K562 (cell line): ENCODE data around the gene BSCL2.

ENCODE experiments used
- CBX1 ChIP-seq: sonication (generic); IDR thresholded peaks from 2 replicates; pipeline ENCODE4 v1.6.1; 2016; ENCODE audit warnings: antibody characterized with exemption, low read depth, mild to moderate bottlenecking
- CBX2 ChIP-seq: fragments of 200-600 bp; sonication (generic); IDR thresholded peaks from one replicate; pipeline ENCODE4 v1.6.1; 2012; ENCODE audit warnings: mild to moderate bottlenecking, low read length, inconsistent platforms; ENCODE audit not compliant: insufficient read depth, poor library complexity, severe bottlenecking
- CEBPZ ChIP-seq: fragments of 150-350 bp; IDR thresholded peaks from 2 replicates; pipeline ENCODE4 v1.6.1; 2014; ENCODE audit warnings: low read depth, mild to moderate bottlenecking, low read length, borderline replicate concordance
- EZH2 ChIP-seq: IDR thresholded peaks from 2 replicates; pipeline ENCODE4 v1.6.1; 2012; ENCODE audit warnings: low read depth, mild to moderate bottlenecking, inconsistent platforms, low read length, borderline replicate concordance
- IRF1 ChIP-seq: sonication (generic); formaldehyde crosslinking; IDR thresholded peaks from 2 replicates; pipeline ENCODE4 v1.8.0; 2022; ENCODE audit warnings: missing genetic modification reagents, mild to moderate bottlenecking, borderline replicate concordance
- KDM4B ChIP-seq, 2 experiments: fragments of 450-650 bp in 1 of 2; sonication (generic) in 1 of 2; IDR thresholded peaks; 2 replicates each; pipeline ENCODE4 v1.6.1; 2016 to 2017; ENCODE audit warnings: borderline replicate concordance in 2 of 2, antibody characterized with exemption in 1 of 2, low read depth in 1 of 2, mild to moderate bottlenecking in 1 of 2
- POLR2AphosphoS5 ChIP-seq: IDR thresholded peaks from 2 replicates; pipeline ENCODE4 v1.6.1; 2011; ENCODE audit warnings: mild to moderate bottlenecking, low read depth, low read length, moderate library complexity; ENCODE audit not compliant: control insufficient read depth, insufficient read depth
- RBM39 ChIP-seq: fragments of 200-400 bp; formaldehyde crosslinking; optimal IDR thresholded peaks from 2 replicates; pipeline ENCODE3; 2018; ENCODE audit warnings: low read depth, low read length
- ZNF316 ChIP-seq: fragments of 450-650 bp; IDR thresholded peaks from 2 replicates; pipeline ENCODE4 v1.6.1; 2016
- ZZZ3 ChIP-seq: fragments of 450-650 bp; IDR thresholded peaks from 2 replicates; pipeline ENCODE4 v1.6.1; 2016; ENCODE audit warnings: antibody characterized with exemption, mild to moderate bottlenecking, moderate library complexity
- TF ChIP-seq, protein P1 (sequence below): sonication (generic); formaldehyde crosslinking; IDR thresholded peaks from 2 replicates; pipeline ENCODE4 v1.8.0; 2022; ENCODE audit warnings: mild to moderate bottlenecking, missing genetic modification reagents
- TF ChIP-seq, protein P2 (sequence below): fragments of 250-450 bp; sonication (Bioruptor Pico); IDR thresholded peaks from 2 replicates; pipeline ENCODE4 v1.8.0; 2022; ENCODE audit warnings: moderate library complexity, mild to moderate bottlenecking, inconsistent platforms

GRCh38 chr11:62732830-62733229 is 25.6 kb upstream of the BSCL2 start:
- TF ChIP-seq POLR2AphosphoS5, result no peak
- TF ChIP-seq RBM39, result no peak
- TF ChIP-seq ZZZ3, result no peak
- TF ChIP-seq EZH2, result no peak
- TF ChIP-seq CEBPZ, result no peak
- TF ChIP-seq, protein P1, sequence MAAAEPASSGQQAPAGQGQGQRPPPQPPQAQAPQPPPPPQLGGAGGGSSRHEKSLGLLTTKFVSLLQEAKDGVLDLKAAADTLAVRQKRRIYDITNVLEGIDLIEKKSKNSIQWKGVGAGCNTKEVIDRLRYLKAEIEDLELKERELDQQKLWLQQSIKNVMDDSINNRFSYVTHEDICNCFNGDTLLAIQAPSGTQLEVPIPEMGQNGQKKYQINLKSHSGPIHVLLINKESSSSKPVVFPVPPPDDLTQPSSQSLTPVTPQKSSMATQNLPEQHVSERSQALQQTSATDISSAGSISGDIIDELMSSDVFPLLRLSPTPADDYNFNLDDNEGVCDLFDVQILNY (CRISPR knock-in tag), result no peak
- TF ChIP-seq, protein P2, sequence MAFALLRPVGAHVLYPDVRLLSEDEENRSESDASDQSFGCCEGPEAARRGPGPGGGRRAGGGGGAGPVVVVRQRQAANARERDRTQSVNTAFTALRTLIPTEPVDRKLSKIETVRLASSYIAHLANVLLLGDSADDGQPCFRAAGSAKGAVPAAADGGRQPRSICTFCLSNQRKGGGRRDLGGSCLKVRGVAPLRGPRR, result no peak
- no peak for TF ChIP-seq IRF1 (CRISPR knock-in tag)
- no peak for TF ChIP-seq CBX2
- no peak for TF ChIP-seq CBX1
- no peak for TF ChIP-seq ZNF316
- TF ChIP-seq KDM4B (IDR thresholded peaks at IDR 0.05; ENCODE audit: borderline replicate concordance in 2 of 2, low read depth in 1 of 2), result no peak
